A549 (cell line): Measurements from ENCODE around the gene CYP27B1. TPM values are rescaled to one million over a fixed set of nuclear protein-coding genes. Genes with fewer than 3 reads are reported as not detected.

Experiments used
- ATAC-seq, 2 experiments: fragments of 200-7000 bp in 1 of 2; fragments of >200 bp in 1 of 2; cut with Nextera tagmentation in 1 of 2; cut with Tn5 transposase in 1 of 2; 3 replicates each; pipeline versions ENCODE4 v1.8.0 to v1.9.1; 2018 to 2020; ENCODE audit warnings: mild to moderate bottlenecking in 1 of 2, moderate library complexity in 1 of 2
- CTCF ChIA-PET: fragments of 300-600 bp; sonication (Branson Sonifier 250); formaldehyde crosslinking; extraction: SDS; loops from one replicate; lab custom pipeline; 2021; ENCODE audit warnings: antibody characterized with exemption, inconsistent platforms; lab: Yijun Ruan, JAX
- POLR2A ChIA-PET: fragments of 350-600 bp; formaldehyde crosslinking; extraction: SDS; loops from one replicate; lab custom pipeline; 2021; ENCODE audit warnings: antibody characterized with exemption, inconsistent platforms; lab: Yijun Ruan, JAX
- DNase-seq, 2 experiments: peaks; one replicate each; pipeline versions ENCODE4 v3.0.0 to v3.0.0-alpha.2; 2011 to 2016; ENCODE audit warnings: low read depth in 1 of 2, low spot score in 1 of 2
- FAIRE-seq: peaks from 2 replicates; lab custom pipeline; 2011; peaks lifted over from hg19 to GRCh38; lab: Jason Lieb, UNC
- H3K27ac ChIP-seq, 2 experiments: fragments of >200 bp; sonication (Bioruptor Twin); formaldehyde crosslinking; 3 replicates each; pipeline ENCODE4 v1.5.1; 2016 to 2017
- H3K4me1 ChIP-seq: fragments of >200 bp; sonication (Bioruptor Twin); formaldehyde crosslinking; 3 replicates; pipeline ENCODE4 v1.6.1; 2016
- H3K4me2 ChIP-seq: fragments of >200 bp; sonication (Bioruptor Twin); formaldehyde crosslinking; 3 replicates; pipeline ENCODE4 v1.6.1; 2016
- H3K4me3 ChIP-seq: fragments of >200 bp; sonication (Bioruptor Twin); formaldehyde crosslinking; 3 replicates; pipeline ENCODE4 v1.5.1; 2016
- H3K9me3 ChIP-seq: fragments of >200 bp; sonication (Bioruptor Twin); formaldehyde crosslinking; 3 replicates; pipeline ENCODE4 v1.6.1; 2016
- CEBPB ChIP-seq, 2 experiments: fragments of >200 bp in 1 of 2; sonication (Bioruptor Twin) in 1 of 2; formaldehyde crosslinking in 1 of 2; IDR thresholded peaks; 2 replicates each; pipeline ENCODE4 v1.6.1; 2012 to 2016
- CHD2 ChIP-seq: fragments of 150-350 bp; IDR thresholded peaks from 2 replicates; pipeline ENCODE4 v1.6.1; 2014; ENCODE audit warnings: low read length; ENCODE audit not compliant: partially characterized antibody
- EP300 ChIP-seq, 2 experiments: fragments of >200 bp; sonication (Bioruptor Twin); formaldehyde crosslinking; IDR thresholded peaks; 2 replicates in 1 of 2; 3 replicates in 1 of 2; pipeline ENCODE4 v1.6.1; 2016 to 2017
- ESRRA ChIP-seq: fragments of 150-350 bp; IDR thresholded peaks from 2 replicates; pipeline ENCODE4 v1.6.1; 2014; ENCODE audit warnings: mild to moderate bottlenecking, low read length, borderline replicate concordance
- FOXS1 ChIP-seq: fragments of 250-450 bp; sonication (Bioruptor Pico); IDR thresholded peaks from 2 replicates; pipeline ENCODE4 v1.5.0; 2020; ENCODE audit warnings: mild to moderate bottlenecking, moderate library complexity
- JUN ChIP-seq, 2 experiments: fragments of >200 bp; sonication (Bioruptor Twin); formaldehyde crosslinking; IDR thresholded peaks; 2 replicates in 1 of 2; 3 replicates in 1 of 2; pipeline ENCODE4 v1.6.1; 2016 to 2017
- JUNB ChIP-seq: fragments of >200 bp; sonication (Bioruptor Twin); formaldehyde crosslinking; IDR thresholded peaks from 2 replicates; pipeline ENCODE4 v1.6.1; 2016
- NFE2L2 ChIP-seq: fragments of 150-350 bp; conservative IDR thresholded peaks from 2 replicates; pipeline ENCODE4 v1.6.1; 2014; ENCODE audit warnings: low read length
- NR3C1 ChIP-seq: fragments of >200 bp; sonication (Bioruptor Twin); formaldehyde crosslinking; IDR thresholded peaks from 3 replicates; pipeline ENCODE4 v1.6.1; 2017
- RCOR1 ChIP-seq: fragments of 150-350 bp; IDR thresholded peaks from 2 replicates; pipeline ENCODE4 v1.6.1; 2014; ENCODE audit warnings: antibody characterized with exemption, low read length, low read depth
- ZFP36 ChIP-seq: fragments of 450-650 bp; IDR thresholded peaks from 2 replicates; pipeline ENCODE4 v1.6.1; 2014; ENCODE audit warnings: borderline replicate concordance; ENCODE audit not compliant: partially characterized antibody
- ZSCAN20 ChIP-seq: fragments of 250-450 bp; sonication (Bioruptor Pico); IDR thresholded peaks from 2 replicates; pipeline ENCODE4 v1.8.0; 2022; ENCODE audit warnings: mild to moderate bottlenecking, moderate library complexity
- WGBS: methylation state at CpG from one replicate; pipeline ENCODE4 v1.1.6; 2017; ENCODE audit errors: missing lambda C conversion rate; 5-methylcytosine and 5-hydroxymethylcytosine counted together
- polyA plus RNA-seq, 4 experiments: library from polyadenylated mRNA; depleted of rRNA in 3 of 4; stranded (reverse); fragments of >200 nt; fragmentation: RNase III in 1 of 4; extraction: RNeasy Plus Mini Kit Qiagen cat#74134 plus additional on column Dnase treatment in 1 of 4; gene quantifications; 2 replicates in 3 of 4; 3 replicates in 1 of 4; pipeline ENCODE4 v1.2.3, GENCODE V29; 2011 to 2017
- TF ChIP-seq, protein P1 (sequence below): fragments of >200 bp; sonication (Bioruptor Twin); formaldehyde crosslinking; IDR thresholded peaks from 3 replicates; pipeline ENCODE4 v1.5.1; 2016
- TF ChIP-seq, protein P2 (sequence below): fragments of 250-450 bp; sonication (Bioruptor Pico); IDR thresholded peaks from 2 replicates; pipeline ENCODE4 v1.5.0; 2021; ENCODE audit warnings: mild to moderate bottlenecking, moderate library complexity, borderline replicate concordance
- TF ChIP-seq, protein P3 (sequence below): fragments of 200-600 bp; sonication (generic); IDR thresholded peaks from 2 replicates; pipeline ENCODE4 v1.6.1; 2016; ENCODE audit warnings: antibody characterized with exemption, mild to moderate bottlenecking, moderate library complexity

CYP27B1 gene
- polyA plus RNA-seq, 2 of the 4 experiments (the other 2 are of a cell fraction) = 1.9 to 2.3 TPM

DNA sequence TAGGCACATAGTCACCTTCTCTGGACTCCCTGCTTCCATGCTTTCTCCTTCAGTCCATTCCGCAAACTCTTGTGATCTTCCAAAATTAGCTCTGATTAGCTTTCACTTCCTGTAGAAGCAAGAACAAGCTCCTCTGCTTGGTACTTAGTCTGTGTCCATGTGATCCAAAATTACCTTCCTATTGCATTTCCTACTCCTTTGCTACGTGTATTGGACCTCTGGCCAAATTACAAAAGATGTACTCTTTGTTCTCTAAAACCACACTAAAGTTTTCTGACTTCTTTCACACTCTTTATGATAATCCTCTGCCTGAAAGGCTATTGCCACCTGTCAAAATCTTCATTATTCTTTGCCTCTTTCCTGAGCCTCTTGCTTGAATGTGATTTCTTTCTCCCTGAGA lies 14.9 kb upstream of the CYP27B1 start:
- Histone ChIP-seq H3K4me3 (no peak overlapping the region), H3K27ac (no peak overlapping the region), H3K4me2 (no peak overlapping the region), H3K4me1 (peaks cover 8% of the 10 kb centered on the region), H3K9me3 (no peaks in the 10 kb centered on the region)
- TF ChIP-seq RCOR1 = no peak
- no peak for TF ChIP-seq JUN (IDR thresholded peaks at IDR 0.05)
- FAIRE-seq (no peak), ATAC-seq (no peak; a peak in 1 of 6 replicates), DNase-seq (no peak)
- ChIA-PET POLR2A (interaction anchor here (1.2 kb wide), 1 partner anchor 9 kb away, joined by 5 read pairs; the partner anchor contains the start of genes EEF1AKMT3 and METTL1), CTCF (interaction anchor here (0.9 to 4.1 kb wide), 9 partner anchors 10 to 115 kb away, joined by 3 to 33 read pairs (median 4); partner anchors contain the start of genes CYP27B1, EEF1AKMT3 and METTL1)
- 54% methylated on average over 2 of the region's 2 CpGs for WGBS

DNA sequence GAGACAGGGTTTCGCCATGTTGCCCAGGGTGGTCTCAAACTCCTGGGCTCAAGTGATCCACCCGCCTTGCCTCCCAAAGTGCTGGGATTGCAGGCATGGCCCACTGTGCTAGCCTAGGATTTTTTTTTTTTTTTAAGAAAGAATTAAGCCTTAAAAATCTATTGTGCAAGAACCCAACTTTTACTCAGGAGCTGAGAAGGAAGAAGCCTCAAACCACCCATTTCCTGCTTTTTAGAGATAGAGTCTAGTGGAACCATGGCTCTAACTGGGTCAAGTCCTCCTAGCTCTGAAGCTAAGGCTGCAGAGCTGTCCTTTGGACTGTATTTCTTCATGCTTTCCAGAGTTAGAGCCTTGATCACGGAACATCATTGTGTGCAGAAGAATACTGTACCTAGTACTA lies 14.4 kb upstream of the CYP27B1 start:
- POLR2A ChIA-PET = interaction anchor here (1.2 kb wide), 1 partner anchor 9 kb away, joined by 5 read pairs; the partner anchor contains the start of genes EEF1AKMT3 and METTL1
- no peak for FAIRE-seq
- CTCF ChIA-PET = interaction anchor here (0.9 to 4.1 kb wide), 8 partner anchors 9 to 116 kb away, joined by 3 to 33 read pairs (median 4); partner anchors contain the start of genes CYP27B1, EEF1AKMT3 and METTL1
- DNase-seq = no peak
- no peak for TF ChIP-seq FOXS1 (CRISPR knock-in tag)
- no peak for TF ChIP-seq ZFP36
- no peak for TF ChIP-seq NFE2L2
- TF ChIP-seq JUNB = no peak
- no peak for TF ChIP-seq CHD2
- TF ChIP-seq NR3C1 = no peak
- no peak for TF ChIP-seq CEBPB (IDR thresholded peaks at IDR 0.05)
- TF ChIP-seq, protein P1, sequence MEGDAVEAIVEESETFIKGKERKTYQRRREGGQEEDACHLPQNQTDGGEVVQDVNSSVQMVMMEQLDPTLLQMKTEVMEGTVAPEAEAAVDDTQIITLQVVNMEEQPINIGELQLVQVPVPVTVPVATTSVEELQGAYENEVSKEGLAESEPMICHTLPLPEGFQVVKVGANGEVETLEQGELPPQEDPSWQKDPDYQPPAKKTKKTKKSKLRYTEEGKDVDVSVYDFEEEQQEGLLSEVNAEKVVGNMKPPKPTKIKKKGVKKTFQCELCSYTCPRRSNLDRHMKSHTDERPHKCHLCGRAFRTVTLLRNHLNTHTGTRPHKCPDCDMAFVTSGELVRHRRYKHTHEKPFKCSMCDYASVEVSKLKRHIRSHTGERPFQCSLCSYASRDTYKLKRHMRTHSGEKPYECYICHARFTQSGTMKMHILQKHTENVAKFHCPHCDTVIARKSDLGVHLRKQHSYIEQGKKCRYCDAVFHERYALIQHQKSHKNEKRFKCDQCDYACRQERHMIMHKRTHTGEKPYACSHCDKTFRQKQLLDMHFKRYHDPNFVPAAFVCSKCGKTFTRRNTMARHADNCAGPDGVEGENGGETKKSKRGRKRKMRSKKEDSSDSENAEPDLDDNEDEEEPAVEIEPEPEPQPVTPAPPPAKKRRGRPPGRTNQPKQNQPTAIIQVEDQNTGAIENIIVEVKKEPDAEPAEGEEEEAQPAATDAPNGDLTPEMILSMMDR = no peak
- TF ChIP-seq, protein P2, sequence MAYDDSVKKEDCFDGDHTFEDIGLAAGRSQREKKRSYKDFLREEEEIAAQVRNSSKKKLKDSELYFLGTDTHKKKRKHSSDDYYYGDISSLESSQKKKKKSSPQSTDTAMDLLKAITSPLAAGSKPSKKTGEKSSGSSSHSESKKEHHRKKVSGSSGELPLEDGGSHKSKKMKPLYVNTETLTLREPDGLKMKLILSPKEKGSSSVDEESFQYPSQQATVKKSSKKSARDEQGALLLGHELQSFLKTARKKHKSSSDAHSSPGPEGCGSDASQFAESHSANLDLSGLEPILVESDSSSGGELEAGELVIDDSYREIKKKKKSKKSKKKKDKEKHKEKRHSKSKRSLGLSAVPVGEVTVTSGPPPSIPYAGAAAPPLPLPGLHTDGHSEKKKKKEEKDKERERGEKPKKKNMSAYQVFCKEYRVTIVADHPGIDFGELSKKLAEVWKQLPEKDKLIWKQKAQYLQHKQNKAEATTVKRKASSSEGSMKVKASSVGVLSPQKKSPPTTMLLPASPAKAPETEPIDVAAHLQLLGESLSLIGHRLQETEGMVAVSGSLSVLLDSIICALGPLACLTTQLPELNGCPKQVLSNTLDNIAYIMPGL = no peak
- TF ChIP-seq EP300 (IDR thresholded peaks at IDR 0.05) = no peak
- no peak for TF ChIP-seq ESRRA
- no peak for TF ChIP-seq ZSCAN20 (CRISPR knock-in tag)
- TF ChIP-seq, protein P3, sequence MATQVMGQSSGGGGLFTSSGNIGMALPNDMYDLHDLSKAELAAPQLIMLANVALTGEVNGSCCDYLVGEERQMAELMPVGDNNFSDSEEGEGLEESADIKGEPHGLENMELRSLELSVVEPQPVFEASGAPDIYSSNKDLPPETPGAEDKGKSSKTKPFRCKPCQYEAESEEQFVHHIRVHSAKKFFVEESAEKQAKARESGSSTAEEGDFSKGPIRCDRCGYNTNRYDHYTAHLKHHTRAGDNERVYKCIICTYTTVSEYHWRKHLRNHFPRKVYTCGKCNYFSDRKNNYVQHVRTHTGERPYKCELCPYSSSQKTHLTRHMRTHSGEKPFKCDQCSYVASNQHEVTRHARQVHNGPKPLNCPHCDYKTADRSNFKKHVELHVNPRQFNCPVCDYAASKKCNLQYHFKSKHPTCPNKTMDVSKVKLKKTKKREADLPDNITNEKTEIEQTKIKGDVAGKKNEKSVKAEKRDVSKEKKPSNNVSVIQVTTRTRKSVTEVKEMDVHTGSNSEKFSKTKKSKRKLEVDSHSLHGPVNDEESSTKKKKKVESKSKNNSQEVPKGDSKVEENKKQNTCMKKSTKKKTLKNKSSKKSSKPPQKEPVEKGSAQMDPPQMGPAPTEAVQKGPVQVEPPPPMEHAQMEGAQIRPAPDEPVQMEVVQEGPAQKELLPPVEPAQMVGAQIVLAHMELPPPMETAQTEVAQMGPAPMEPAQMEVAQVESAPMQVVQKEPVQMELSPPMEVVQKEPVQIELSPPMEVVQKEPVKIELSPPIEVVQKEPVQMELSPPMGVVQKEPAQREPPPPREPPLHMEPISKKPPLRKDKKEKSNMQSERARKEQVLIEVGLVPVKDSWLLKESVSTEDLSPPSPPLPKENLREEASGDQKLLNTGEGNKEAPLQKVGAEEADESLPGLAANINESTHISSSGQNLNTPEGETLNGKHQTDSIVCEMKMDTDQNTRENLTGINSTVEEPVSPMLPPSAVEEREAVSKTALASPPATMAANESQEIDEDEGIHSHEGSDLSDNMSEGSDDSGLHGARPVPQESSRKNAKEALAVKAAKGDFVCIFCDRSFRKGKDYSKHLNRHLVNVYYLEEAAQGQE = no peak
- 0 out of 6 replicates have a peak, but pooled peaks of 1 of the 2 experiments have one; percentile 7 for ATAC-seq
- Histone ChIP-seq H3K27ac (no peak overlapping the region), H3K9me3 (no peaks in the 10 kb centered on the region), H3K4me3 (no peak overlapping the region), H3K4me2 (no peak overlapping the region), H3K4me1 (peaks cover 8% of the 10 kb centered on the region)
- WGBS = 94% methylated on average over 3 of the region's 3 CpGs
